SU-DHL-6 (cell line): ENCODE data around the gene STAU1.

Experiments
- H2AFZ ChIP-seq: fragments of 200-600 bp; sonication (generic); 2 replicates; pipeline ENCODE4 v1.6.1; 2014; ENCODE audit warnings: low read depth, mild to moderate bottlenecking, moderate library complexity, mixed read lengths, antibody characterized with exemption, low read length; ENCODE audit not compliant: severe bottlenecking
- H3F3A ChIP-seq: fragments of 200-600 bp; shearing (Covaris generic); 2 replicates; pipeline ENCODE4 v1.6.0; 2016; ENCODE audit warnings: antibody characterized with exemption, mild to moderate bottlenecking; ENCODE audit not compliant: insufficient read depth
- H3K27ac ChIP-seq: fragments of 200-600 bp; sonication (generic); 2 replicates; pipeline ENCODE4 v1.5.1; 2016; ENCODE audit warnings: low read depth, mild to moderate bottlenecking, low read length, moderate library complexity, mixed read lengths
- H3K27me3 ChIP-seq: fragments of 200-600 bp; sonication (generic), shearing (Covaris generic); 2 replicates; pipeline ENCODE4 v1.6.0; 2014; ENCODE audit warnings: mild to moderate bottlenecking, low read length
- H3K36me3 ChIP-seq: fragments of 200-600 bp; sonication (generic); 2 replicates; pipeline ENCODE4 v1.6.1; 2014; ENCODE audit warnings: mild to moderate bottlenecking, low read length, mixed read lengths
- H3K4me2 ChIP-seq: fragments of 300-600, 200-600 bp; shearing (Covaris generic), sonication (generic); 2 replicates; pipeline ENCODE4 v1.6.0; 2014; ENCODE audit warnings: low read length, low read depth, mild to moderate bottlenecking; ENCODE audit not compliant: poor library complexity, severe bottlenecking
- H3K4me3 ChIP-seq: fragments of 200-600 bp; sonication (generic); 2 replicates; pipeline ENCODE4 v1.5.1; 2014; ENCODE audit warnings: antibody characterized with exemption, low read length, mild to moderate bottlenecking, mixed read lengths; ENCODE audit not compliant: insufficient read depth, poor library complexity, severe bottlenecking
- H3K79me2 ChIP-seq: fragments of 200-600 bp; sonication (generic); 2 replicates; pipeline ENCODE4 v1.6.1; 2014; ENCODE audit warnings: mild to moderate bottlenecking, low read length, moderate library complexity; ENCODE audit not compliant: insufficient read depth
- H3K9ac ChIP-seq: fragments of 200-600 bp; sonication (generic); 2 replicates; pipeline ENCODE4 v1.7.0; 2014; ENCODE audit warnings: mild to moderate bottlenecking, low read length
- H3K9me2 ChIP-seq: fragments of 200-600 bp; sonication (generic); replicated peaks from 2 replicates; pipeline ENCODE4 v1.6.1; 2014; ENCODE audit warnings: low read length; ENCODE audit not compliant: insufficient read depth
- H3K9me3 ChIP-seq: fragments of 200-600 bp; sonication (generic); 2 replicates; pipeline ENCODE4 v1.6.1; 2014; ENCODE audit warnings: low read length, mixed read lengths; ENCODE audit not compliant: insufficient read depth
- H4K20me1 ChIP-seq: fragments of 200-600 bp; sonication (generic); 2 replicates; pipeline ENCODE4 v1.6.1; 2014; ENCODE audit warnings: low read depth, mild to moderate bottlenecking, antibody characterized with exemption, low read length, moderate library complexity, mixed read lengths
- EZH2phosphoT487 ChIP-seq: fragments of 200-600 bp; sonication (generic), shearing (Covaris generic); conservative IDR thresholded peaks from 2 replicates; pipeline ENCODE4 v1.6.1; 2018; ENCODE audit warnings: mild to moderate bottlenecking, antibody characterized with exemption, low read length, moderate library complexity, mixed read lengths
- TF ChIP-seq, protein P1 (sequence below): fragments of 200-600 bp; sonication (generic); IDR thresholded peaks from one replicate; pipeline ENCODE4 v1.5.1; 2017; ENCODE audit warnings: antibody characterized with exemption, mild to moderate bottlenecking, low read length, moderate library complexity; ENCODE audit not compliant: insufficient read depth, poor library complexity, severe bottlenecking

STAU1 gene

DNA sequence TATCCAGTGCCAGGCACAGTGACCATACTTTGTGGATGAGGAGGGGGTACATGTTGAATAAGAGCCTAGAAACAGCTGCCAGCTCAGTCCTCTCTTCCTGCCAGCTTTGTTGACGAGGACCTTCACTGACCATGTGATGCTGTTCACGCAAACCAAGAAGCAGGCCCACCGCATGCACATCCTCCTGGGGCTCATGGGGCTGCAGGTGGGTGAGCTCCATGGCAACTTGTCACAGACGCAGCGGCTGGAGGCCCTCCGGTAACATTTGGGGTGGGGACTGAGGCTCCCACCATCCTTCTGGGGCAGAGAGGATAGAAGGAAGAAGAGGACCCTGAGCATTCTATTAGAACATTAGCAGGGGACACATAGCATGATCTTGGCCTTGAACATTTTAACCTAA lies 46.7 kb upstream of the STAU1 start:
- H3F3A ChIP-seq, result no peaks in the 10 kb centered on the region
- TF ChIP-seq, protein P1, sequence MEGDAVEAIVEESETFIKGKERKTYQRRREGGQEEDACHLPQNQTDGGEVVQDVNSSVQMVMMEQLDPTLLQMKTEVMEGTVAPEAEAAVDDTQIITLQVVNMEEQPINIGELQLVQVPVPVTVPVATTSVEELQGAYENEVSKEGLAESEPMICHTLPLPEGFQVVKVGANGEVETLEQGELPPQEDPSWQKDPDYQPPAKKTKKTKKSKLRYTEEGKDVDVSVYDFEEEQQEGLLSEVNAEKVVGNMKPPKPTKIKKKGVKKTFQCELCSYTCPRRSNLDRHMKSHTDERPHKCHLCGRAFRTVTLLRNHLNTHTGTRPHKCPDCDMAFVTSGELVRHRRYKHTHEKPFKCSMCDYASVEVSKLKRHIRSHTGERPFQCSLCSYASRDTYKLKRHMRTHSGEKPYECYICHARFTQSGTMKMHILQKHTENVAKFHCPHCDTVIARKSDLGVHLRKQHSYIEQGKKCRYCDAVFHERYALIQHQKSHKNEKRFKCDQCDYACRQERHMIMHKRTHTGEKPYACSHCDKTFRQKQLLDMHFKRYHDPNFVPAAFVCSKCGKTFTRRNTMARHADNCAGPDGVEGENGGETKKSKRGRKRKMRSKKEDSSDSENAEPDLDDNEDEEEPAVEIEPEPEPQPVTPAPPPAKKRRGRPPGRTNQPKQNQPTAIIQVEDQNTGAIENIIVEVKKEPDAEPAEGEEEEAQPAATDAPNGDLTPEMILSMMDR, result no peak
- no peak for TF ChIP-seq EZH2phosphoT487
- H3K9me2 ChIP-seq, result no peaks in the 10 kb centered on the region
- no peak overlapping the region for H3K9ac ChIP-seq
- H3K9me3 ChIP-seq, result no peaks in the 10 kb centered on the region
- no peak overlapping the region for H3K4me3 ChIP-seq
- H3K36me3 ChIP-seq, result peaks cover 9% of the 10 kb centered on the region; the same call in 1 of the 2 replicates
- H3K4me2 ChIP-seq, result no peak overlapping the region
- H3K79me2 ChIP-seq, result no peaks in the 10 kb centered on the region
- H4K20me1 ChIP-seq, result no peaks in the 10 kb centered on the region
- H3K27ac ChIP-seq, result no peak overlapping the region
- no peaks in the 10 kb centered on the region for H3K27me3 ChIP-seq
- H2AFZ ChIP-seq, result no peak overlapping the region

DNA sequence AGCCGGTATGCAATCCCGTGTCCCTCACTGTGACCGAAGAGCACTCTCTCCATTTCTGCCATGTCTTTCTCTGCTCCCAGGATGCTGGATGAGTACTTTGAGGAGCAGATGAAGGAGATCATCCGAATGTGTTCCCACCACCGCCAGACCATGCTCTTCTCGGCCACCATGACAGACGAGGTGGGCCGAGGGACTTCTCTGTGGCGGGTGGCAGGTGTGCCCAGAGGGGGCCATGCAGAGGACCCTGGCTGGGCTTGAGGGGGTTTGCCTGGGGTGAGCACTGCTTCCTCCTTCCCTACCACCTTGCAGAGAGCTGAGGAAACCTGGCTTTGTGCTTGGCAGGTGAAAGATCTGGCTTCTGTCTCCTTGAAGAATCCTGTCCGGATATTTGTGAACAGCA lies 45.1 kb upstream of the STAU1 start:
- Histone ChIP-seq H3K9ac (no peak overlapping the region), H4K20me1 (no peaks in the 10 kb centered on the region), H3K79me2 (no peaks in the 10 kb centered on the region), H3K36me3 (no peaks in the 10 kb centered on the region; the same call in 1 of the 2 replicates), H3K27ac (no peak overlapping the region), H3K9me2 (no peaks in the 10 kb centered on the region), H3K27me3 (no peaks in the 10 kb centered on the region), H3K9me3 (no peaks in the 10 kb centered on the region), H2AFZ (no peak overlapping the region), H3K4me3 (no peak overlapping the region), H3K4me2 (no peak overlapping the region), H3F3A (no peaks in the 10 kb centered on the region)
- no peak for TF ChIP-seq EZH2phosphoT487
- TF ChIP-seq, protein P1, result no peak

DNA sequence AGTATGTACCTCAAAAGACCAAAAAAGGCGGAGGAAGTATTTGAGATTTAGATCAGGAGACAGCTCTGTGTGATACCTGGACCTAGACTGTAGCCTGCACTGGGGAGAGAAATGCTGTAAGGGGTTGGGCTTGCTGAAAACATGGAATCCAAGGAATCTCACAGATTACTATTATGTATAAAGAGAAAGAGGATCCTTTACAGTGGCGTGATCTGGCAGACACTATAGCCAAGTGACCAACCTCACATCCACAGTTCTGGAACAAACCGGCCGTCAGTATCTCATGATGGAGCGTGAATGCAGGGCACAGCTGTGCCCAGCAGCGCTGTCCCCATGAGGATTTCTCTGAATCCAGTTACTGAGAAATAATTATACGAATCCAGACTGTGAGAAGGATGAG lies 43.3 kb upstream of the STAU1 start:
- Histone ChIP-seq H2AFZ (no peak overlapping the region), H3K4me3 (no peak overlapping the region), H3K36me3 (no peaks in the 10 kb centered on the region; the same call in 1 of the 2 replicates), H3K79me2 (no peaks in the 10 kb centered on the region), H3K4me2 (no peak overlapping the region), H3K27ac (no peak overlapping the region), H3F3A (no peaks in the 10 kb centered on the region), H3K9me3 (no peaks in the 10 kb centered on the region), H3K9me2 (no peaks in the 10 kb centered on the region), H4K20me1 (no peaks in the 10 kb centered on the region), H3K9ac (no peak overlapping the region), H3K27me3 (no peaks in the 10 kb centered on the region)
- TF ChIP-seq, protein P1, result no peak
- TF ChIP-seq EZH2phosphoT487, result no peak
